Esophagus squamous epithelium (tissue), 5 donors: Measurements from ENCODE around the gene TLCD1. TPM values are rescaled to one million over a fixed set of nuclear protein-coding genes. Genes with fewer than 3 reads are reported as not detected.

Experiments
- DNase-seq: peaks from one replicate; lab custom pipeline; 2025; lab: John Stamatoyannopoulos, UW
- H3K27ac ChIP-seq, 4 donors: fragments of 200-600 bp; sonication (generic); one replicate each; pipeline ENCODE4 v1.5.1; 2016 to 2019; ENCODE audit warnings: mild to moderate bottlenecking in 1 of 4
- H3K27me3 ChIP-seq, 4 donors: fragments of 200-600 bp; sonication (generic); 1 replicate in 3 of 4; 2 replicates in 1 of 4; pipeline versions ENCODE4 v1.5.1 to v1.6.0; 2017 to 2021; ENCODE audit warnings: antibody characterized with exemption in 1 of 4
- H3K36me3 ChIP-seq, 3 donors: fragments of 200-600 bp; sonication (generic); one replicate each; pipeline ENCODE4 v1.5.1; 2016 to 2019
- H3K4me1 ChIP-seq, 3 donors: fragments of 200-600 bp; sonication (generic); one replicate each; pipeline ENCODE4 v1.5.1; 2017 to 2019
- H3K4me3 ChIP-seq, 4 donors: fragments of 200-600 bp; sonication (generic); 1 replicate in 3 of 4; 2 replicates in 1 of 4; pipeline ENCODE4 v1.5.1; 2016 to 2019; ENCODE audit warnings: mild to moderate bottlenecking in 2 of 4, moderate library complexity in 1 of 4
- H3K9me3 ChIP-seq, 3 donors: fragments of 200-600 bp; sonication (generic); one replicate each; pipeline ENCODE4 v1.5.1; 2016 to 2019
- POLR2A ChIP-seq, 4 donors: fragments of 450-650 bp; IDR thresholded peaks; one replicate each; pipeline ENCODE4 v1.6.1; 2017; ENCODE audit warnings: antibody characterized with exemption in 4 of 4, mild to moderate bottlenecking in 4 of 4, moderate library complexity in 3 of 4
- WGBS, 2 donors: methylation state at CpG; one replicate each; pipeline ENCODE4 v1.1.5; 2018; 5-methylcytosine and 5-hydroxymethylcytosine counted together
- intact Hi-C: fragments of 100-400 bp; cut with DNase I; formaldehyde crosslinking; loops from one replicate; pipeline ENCODE4 v1.15.0; 2022
- total RNA-seq, 4 donors: library from RNA; depleted of rRNA; stranded (reverse); fragments of >200 nt; gene quantifications; one replicate each; pipeline ENCODE4 v1.1.0, GENCODE V29; 2016
- TF ChIP-seq, protein P1 (sequence below), 6 experiments: fragments of 450-650 bp in 4 of 6; fragments of 200-600 bp in 2 of 6; sonication (generic) in 2 of 6; IDR thresholded peaks; one replicate each; pipeline ENCODE4 v1.5.1; 2016 to 2019; ENCODE audit warnings: antibody characterized with exemption in 6 of 6, mild to moderate bottlenecking in 4 of 6, moderate library complexity in 4 of 6
- donor health status: DM: yes; HTN: yes; CAD: no.

Gene TLCD1, protein sequence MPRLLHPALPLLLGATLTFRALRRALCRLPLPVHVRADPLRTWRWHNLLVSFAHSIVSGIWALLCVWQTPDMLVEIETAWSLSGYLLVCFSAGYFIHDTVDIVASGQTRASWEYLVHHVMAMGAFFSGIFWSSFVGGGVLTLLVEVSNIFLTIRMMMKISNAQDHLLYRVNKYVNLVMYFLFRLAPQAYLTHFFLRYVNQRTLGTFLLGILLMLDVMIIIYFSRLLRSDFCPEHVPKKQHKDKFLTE
- 10 to 100 TPM in 3 of 4 donors, 1 to 10 TPM in 1; 8.8 to 17.0 (median 13.0) TPM for total RNA-seq

- intact Hi-C loops: no loop called here
- no peak for DNase-seq
- TF ChIP-seq, protein P1, sequence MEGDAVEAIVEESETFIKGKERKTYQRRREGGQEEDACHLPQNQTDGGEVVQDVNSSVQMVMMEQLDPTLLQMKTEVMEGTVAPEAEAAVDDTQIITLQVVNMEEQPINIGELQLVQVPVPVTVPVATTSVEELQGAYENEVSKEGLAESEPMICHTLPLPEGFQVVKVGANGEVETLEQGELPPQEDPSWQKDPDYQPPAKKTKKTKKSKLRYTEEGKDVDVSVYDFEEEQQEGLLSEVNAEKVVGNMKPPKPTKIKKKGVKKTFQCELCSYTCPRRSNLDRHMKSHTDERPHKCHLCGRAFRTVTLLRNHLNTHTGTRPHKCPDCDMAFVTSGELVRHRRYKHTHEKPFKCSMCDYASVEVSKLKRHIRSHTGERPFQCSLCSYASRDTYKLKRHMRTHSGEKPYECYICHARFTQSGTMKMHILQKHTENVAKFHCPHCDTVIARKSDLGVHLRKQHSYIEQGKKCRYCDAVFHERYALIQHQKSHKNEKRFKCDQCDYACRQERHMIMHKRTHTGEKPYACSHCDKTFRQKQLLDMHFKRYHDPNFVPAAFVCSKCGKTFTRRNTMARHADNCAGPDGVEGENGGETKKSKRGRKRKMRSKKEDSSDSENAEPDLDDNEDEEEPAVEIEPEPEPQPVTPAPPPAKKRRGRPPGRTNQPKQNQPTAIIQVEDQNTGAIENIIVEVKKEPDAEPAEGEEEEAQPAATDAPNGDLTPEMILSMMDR (IDR thresholded peaks at IDR 0.05): no peak
- TF ChIP-seq POLR2A (IDR thresholded peaks at IDR 0.05): no peak
- peaks cover 6 to 38% (median 16%) of the 10 kb centered on the region in 3 donors for H3K36me3 ChIP-seq
- peak within 1 kb of the TSS; percentile 94 to 99 (median 98) for H3K27ac ChIP-seq
- H3K9me3 ChIP-seq: no peaks in the 10 kb centered on the region
- H3K27me3 ChIP-seq: no peaks in the 10 kb centered on the region
- peaks cover 41 to 74% (median 56%) of the 10 kb centered on the region in 3 donors for H3K4me1 ChIP-seq
- whole genome bisulfite sequencing, 2 donors: 0% methylated on average over 5 of the region's 49 CpGs; no CpG with 5 or more reads in 1 of the 2 donors
- H3K4me3 ChIP-seq: peak within 1 kb of the TSS; percentile 65 to 75 (median 71)
Measured at GRCh38 chr17:28726226-28726626, at the start of gene TLCD1. Gene TLCD1, minus strand, starts transcription at chr17:28726233. Its CDS starts 136 bp downstream, at chr17:28726097.

DNA sequence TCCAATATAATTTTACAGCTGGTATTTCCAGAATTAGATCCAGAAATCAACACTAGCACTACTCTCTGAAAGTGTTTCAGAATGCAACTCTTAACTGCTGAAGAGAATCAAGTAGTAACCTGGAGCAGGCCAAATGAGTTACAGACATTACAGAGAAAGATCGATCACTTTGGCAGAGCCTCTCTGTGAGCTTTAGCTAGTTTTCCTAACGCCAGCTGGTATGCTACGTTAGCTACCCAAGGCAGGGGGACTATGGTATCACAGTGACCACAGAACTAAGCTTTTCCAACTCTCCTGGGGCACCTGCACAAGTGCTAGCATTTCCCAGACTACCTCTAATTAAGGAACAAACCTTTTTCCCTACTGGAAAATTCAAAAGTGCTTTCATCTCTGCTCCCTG is 48.2 kb upstream of the TLCD1 start:
- Histone ChIP-seq H3K9me3 (no peaks in the 10 kb centered on the region), H3K4me1 (peaks cover 0 to 16% (median 5%) of the 10 kb centered on the region in 3 donors), H3K4me3 (no peak overlapping the region), H3K27ac (no peak overlapping the region), H3K36me3 (peaks cover 0 to 12% (median 0%) of the 10 kb centered on the region in 3 donors), H3K27me3 (no peaks in the 10 kb centered on the region)
- 73 to 75% methylated on average over 3 of the region's 3 CpGs for WGBS, 2 donors
- intact Hi-C loops: no loop called here
- TF ChIP-seq, protein P1 (IDR thresholded peaks at IDR 0.05): no peak
- TF ChIP-seq POLR2A (IDR thresholded peaks at IDR 0.05): no peak
- no peak for DNase-seq

DNA sequence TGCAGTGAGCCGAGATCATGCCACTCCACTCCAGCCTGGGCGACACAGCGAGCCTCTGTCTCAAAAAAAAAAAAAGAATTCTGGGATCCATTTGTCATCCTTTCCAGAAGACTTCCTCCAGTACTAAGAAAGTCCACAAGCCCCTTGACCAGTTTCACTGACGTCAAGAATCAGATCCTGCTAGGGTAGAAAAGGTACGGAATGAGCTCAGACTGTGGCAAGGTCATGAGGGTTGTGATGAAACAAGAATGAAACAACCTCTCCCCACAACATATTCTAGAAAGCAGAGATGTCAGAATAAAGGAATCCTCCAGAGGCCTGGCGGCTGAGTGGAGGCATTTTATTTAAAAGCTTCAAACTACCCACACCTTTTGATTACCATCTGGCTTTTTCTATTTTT is 47.7 kb upstream of the TLCD1 start:
- H3K36me3 ChIP-seq: peaks cover 0 to 12% (median 0%) of the 10 kb centered on the region in 3 donors
- peaks cover 0 to 16% (median 5%) of the 10 kb centered on the region in 3 donors for H3K4me1 ChIP-seq
- no peak for DNase-seq
- H3K4me3 ChIP-seq: no peak overlapping the region
- no peaks in the 10 kb centered on the region for H3K9me3 ChIP-seq
- intact Hi-C loops: no loop called here
- TF ChIP-seq, protein P1 (IDR thresholded peaks at IDR 0.05): no peak
- TF ChIP-seq POLR2A (IDR thresholded peaks at IDR 0.05): no peak
- WGBS, 2 donors: 78 to 83% methylated on average over 6 of the region's 6 CpGs
- H3K27ac ChIP-seq: no peak overlapping the region
- H3K27me3 ChIP-seq: no peaks in the 10 kb centered on the region

DNA sequence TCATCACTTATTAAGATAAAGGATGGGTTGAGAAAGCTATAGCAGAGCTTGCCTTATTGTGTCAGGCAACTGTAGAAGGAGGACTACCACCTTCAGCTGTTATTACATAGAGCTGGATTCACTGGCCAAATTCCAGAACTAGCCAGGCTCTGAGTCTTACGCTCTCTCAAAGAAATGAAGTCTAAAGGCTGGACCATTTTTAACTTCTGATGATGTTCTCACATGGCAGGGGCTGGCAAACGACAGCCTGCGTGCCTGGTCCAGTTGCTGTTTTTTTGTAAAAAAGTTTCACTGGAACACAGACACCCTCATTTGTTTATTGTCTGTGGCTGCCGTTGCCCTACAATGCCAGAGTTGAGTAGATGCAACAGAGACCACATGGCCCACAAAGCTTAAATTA is 39.0 kb upstream of the TLCD1 start:
- Histone ChIP-seq H3K9me3 (no peaks in the 10 kb centered on the region), H3K36me3 (peaks cover 0 to 57% (median 5%) of the 10 kb centered on the region in 3 donors), H3K4me3 (no peak overlapping the region), H3K27ac (no peak overlapping the region), H3K4me1 (peaks cover 5 to 25% (median 7%) of the 10 kb centered on the region in 3 donors), H3K27me3 (no peaks in the 10 kb centered on the region)
- DNase-seq: no peak
- intact Hi-C loops: loop anchor here (10.0 kb wide), 2 partner anchors 80 to 150 kb away; partner anchors contain the start of gene FAM222B
- TF ChIP-seq POLR2A (IDR thresholded peaks at IDR 0.05): no peak
- TF ChIP-seq, protein P1 (IDR thresholded peaks at IDR 0.05): no peak
- WGBS, 2 donors: 70 to 84% methylated on average over 4 of the region's 4 CpGs

DNA sequence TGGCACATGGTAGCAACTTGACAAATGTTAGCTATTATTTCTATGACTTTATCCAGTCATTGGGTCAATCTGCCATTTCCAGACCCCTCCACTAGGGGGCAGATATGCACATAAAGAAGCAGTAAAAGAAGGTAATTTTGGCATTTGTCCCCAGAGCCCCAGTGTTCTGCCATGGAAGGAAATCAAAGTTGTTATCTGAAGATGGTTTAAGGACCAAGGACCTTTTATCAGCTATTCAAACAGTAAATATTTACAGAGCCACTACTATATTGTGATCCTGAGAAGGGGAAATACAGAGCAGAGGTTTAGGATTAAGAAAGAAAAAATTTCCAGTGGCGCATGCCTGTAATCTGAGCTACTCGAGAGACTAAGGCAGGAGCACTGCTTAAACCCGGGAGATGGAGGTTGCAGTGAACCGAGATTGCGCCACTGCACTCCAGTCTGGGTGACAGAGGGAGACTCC is 37.8 kb upstream of the TLCD1 start:
- Histone ChIP-seq H3K9me3 (no peaks in the 10 kb centered on the region), H3K27me3 (no peaks in the 10 kb centered on the region), H3K36me3 (peaks cover 3 to 69% (median 11%) of the 10 kb centered on the region in 3 donors), H3K27ac (no peak overlapping the region), H3K4me3 (no peak overlapping the region), H3K4me1 (peaks cover 5 to 25% (median 7%) of the 10 kb centered on the region in 3 donors)
- DNase-seq: no peak
- TF ChIP-seq, protein P1 (IDR thresholded peaks at IDR 0.05): peak; percentile 76 to 95 (median 88)
- no peak for TF ChIP-seq POLR2A (IDR thresholded peaks at IDR 0.05)
- WGBS, 2 donors: 60 to 79% methylated on average over 5 of the region's 5 CpGs
- intact Hi-C loops: loop anchor here (10.0 kb wide), 2 partner anchors 81 to 151 kb away; partner anchors contain the start of gene FAM222B
